B cell (primary cell): ENCODE measurements around the gene POLR3GL.
"Not testable (repeated sequence)": the region's sequence is repeated elsewhere in the genome, so short reads cannot be mapped to it uniquely, and the experiment has no call there.

Experiments used
- CTCF ChIP-seq: fragments of 200-600 bp; IDR thresholded peaks from one replicate; pipeline ENCODE4 v1.8.0; 2022; ENCODE audit warnings: antibody characterized with exemption, mild to moderate bottlenecking
- EZH2 ChIP-seq: IDR thresholded peaks from 2 replicates; pipeline ENCODE4 v1.6.1; 2012; ENCODE audit warnings: borderline replicate concordance, low read depth, mild to moderate bottlenecking, moderate library complexity, low read length; ENCODE audit not compliant: insufficient read depth, poor library complexity, severe bottlenecking

GRCh38 chr1:145920297-145920696, 44.2 kb upstream of the POLR3GL start:
- not testable (repeated sequence) for TF ChIP-seq CTCF, EZH2
